Stomach (tissue), 4 donors: Measurements from ENCODE around the gene FBH1.
"Not testable (repeated sequence)": the region's sequence is repeated elsewhere in the genome, so short reads cannot be mapped to it uniquely, and the experiment has no call there.

Experiments
- CTCF ChIP-seq, 7 experiments: fragments of 450-650 bp in 4 of 7; fragments of 200-600 bp in 3 of 7; sonication (generic) in 3 of 7; IDR thresholded peaks; one replicate each; pipeline ENCODE4 v1.5.1; 2016 to 2019; ENCODE audit warnings: antibody characterized with exemption in 7 of 7, control low read depth in 2 of 7, mild to moderate bottlenecking in 1 of 7
- EP300 ChIP-seq: sonication (generic); formaldehyde crosslinking; IDR thresholded peaks from one replicate; pipeline ENCODE4 v1.6.1; 2017; ENCODE audit warnings: antibody characterized with exemption
- POLR2A ChIP-seq, 4 donors: fragments of 450-650 bp; IDR thresholded peaks; one replicate each; pipeline ENCODE4 v1.6.1; 2016; ENCODE audit warnings: antibody characterized with exemption in 4 of 4, control low read depth in 2 of 4, mild to moderate bottlenecking in 1 of 4, moderate library complexity in 1 of 4
- POLR2AphosphoS5 ChIP-seq, 3 donors: sonication (generic); formaldehyde crosslinking; IDR thresholded peaks; one replicate each; pipeline ENCODE4 v1.6.1; 2016; ENCODE audit warnings: antibody characterized with exemption in 3 of 3

GRCh38 chr10:5846667-5847066 is 43.4 kb upstream of the FBH1 start:
- TF ChIP-seq CTCF (IDR thresholded peaks at IDR 0.05); EP300; POLR2AphosphoS5 (IDR thresholded peaks at IDR 0.05); POLR2A (IDR thresholded peaks at IDR 0.05): not testable (repeated sequence)
